AG08395 (cell line): ENCODE results near the gene UGT2B7.
"Not testable (repeated sequence)": the region's sequence is repeated elsewhere in the genome, so short reads cannot be mapped to it uniquely, and the experiment has no call there.

ENCODE experiments used
- DNase-seq: peaks from one replicate; pipeline ENCODE4 v3.0.0; 2012; ENCODE audit warnings: mixed read lengths, low spot score

The UGT2B7 gene

DNA sequence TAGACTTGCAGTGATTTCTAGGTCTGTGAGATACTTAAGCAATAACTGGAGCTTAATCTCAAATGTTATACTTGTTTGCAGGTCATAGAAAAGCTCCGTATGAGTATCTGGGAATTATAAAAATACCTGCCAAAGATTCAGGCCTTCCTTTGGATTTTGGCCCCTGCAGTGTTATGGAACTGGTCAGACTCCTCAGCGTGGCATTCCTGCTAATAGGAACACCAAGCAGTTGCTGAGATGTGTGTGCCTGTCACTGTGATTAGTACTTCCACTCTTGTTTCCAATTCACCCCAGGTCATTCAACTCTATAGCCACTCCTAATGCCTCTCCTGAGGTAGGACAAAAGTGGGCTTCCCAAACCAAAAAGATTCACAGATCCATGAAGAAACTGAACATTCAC is 7.8 kb upstream of the UGT2B7 start:
- no peak for DNase-seq

GRCh38 chr4:69089388-69089787 is 6.9 kb upstream of the UGT2B7 start:
- DNase-seq: no peak

DNA sequence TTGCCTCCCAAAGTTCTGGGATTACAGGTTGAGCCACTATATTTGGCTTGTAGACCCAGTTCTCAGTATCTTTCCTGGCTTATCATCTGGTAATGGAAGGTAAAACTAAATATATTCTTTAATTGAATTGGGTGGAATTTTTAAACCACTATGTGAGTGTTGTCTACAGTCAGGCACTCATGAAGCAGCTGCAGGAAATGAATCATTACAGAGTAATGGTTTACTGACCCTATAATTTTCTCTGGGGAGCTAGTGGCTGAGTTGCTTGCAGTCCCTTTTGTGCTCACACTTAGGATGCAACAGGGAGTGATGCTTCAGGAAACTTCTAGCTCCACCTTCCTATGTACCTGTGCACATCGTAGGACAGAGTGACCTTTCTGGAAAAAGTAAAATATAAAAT is 4.1 kb upstream of the UGT2B7 start:
- DNase-seq: no peak

DNA sequence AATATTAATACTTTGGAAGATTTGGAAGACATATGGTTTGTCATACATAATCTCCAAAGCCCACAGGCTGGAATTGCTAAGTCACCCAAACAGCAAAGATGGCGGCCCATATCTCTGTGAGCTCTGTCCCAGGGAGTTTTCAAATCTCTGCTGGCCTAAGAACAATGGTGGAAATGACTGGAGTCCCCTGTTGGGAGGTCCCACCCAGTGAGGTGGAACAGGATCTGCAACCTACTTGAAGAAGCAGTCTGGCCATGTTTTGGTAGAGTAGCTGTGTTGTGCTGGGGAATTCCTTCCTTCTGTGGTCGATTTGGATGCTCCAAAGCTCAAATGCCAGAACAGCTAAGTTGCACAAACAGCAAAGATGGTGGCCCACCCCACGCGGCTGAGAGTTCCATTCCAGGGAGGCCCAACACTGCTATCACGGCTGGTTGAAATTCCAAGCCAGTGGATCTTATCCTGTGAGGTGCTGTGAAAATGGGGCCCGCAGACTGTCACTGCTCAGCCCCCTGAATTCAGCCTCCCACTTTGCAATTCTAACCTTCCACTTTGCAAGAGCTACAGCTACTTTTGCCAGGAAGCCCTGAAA is 3.2 kb upstream of the UGT2B7 start:
- DNase-seq: no peak

DNA sequence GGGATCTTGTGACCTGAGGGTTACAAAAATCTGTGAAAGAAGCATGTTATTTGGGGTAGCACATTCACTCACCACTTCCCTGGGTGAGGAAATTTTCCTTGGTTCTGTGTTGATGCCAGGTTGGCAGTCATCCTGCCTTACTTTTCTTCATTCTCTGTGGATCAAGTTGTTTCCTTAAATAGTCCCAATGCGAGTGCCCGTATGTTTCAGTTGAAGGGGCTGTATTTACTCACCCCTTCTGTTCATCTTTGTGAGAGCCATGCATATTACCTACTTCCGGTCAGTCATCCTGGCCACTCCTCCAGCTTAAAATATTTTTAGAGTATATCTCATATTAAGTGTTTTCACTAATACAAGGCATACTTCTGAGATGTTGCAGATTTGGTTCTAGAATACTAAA is 2.6 kb upstream of the UGT2B7 start:
- DNase-seq: no peak

- DNase-seq: no peak
Observed at GRCh38 chr4:69095301-69095731, 958 bp upstream of the UGT2B7 start.

DNA sequence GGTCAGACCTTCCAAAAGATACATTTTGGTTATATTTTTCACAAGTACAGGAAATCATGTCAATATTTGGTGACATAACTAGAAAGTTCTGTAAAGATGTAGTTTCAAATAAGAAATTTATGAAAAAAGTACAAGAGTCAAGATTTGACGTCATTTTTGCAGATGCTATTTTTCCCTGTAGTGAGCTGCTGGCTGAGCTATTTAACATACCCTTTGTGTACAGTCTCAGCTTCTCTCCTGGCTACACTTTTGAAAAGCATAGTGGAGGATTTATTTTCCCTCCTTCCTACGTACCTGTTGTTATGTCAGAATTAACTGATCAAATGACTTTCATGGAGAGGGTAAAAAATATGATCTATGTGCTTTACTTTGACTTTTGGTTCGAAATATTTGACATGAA is 536 bp downstream of the UGT2B7 start:
- DNase-seq: no peak

DNA sequence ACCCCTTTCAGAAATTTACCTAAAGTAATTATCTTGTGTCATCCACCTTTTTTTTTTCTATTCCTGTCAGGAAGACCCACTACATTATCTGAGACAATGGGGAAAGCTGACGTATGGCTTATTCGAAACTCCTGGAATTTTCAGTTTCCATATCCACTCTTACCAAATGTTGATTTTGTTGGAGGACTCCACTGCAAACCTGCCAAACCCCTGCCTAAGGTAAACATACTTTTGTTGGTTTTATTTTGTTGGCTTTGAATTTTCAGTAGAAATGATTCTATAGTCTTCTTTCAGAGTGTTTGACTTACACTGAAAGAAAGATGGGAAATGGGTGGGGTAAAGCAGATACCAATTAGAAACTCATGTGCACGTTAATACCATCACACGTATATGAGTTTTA is 2.2 kb downstream of the UGT2B7 start:
- DNase-seq: no peak

DNA sequence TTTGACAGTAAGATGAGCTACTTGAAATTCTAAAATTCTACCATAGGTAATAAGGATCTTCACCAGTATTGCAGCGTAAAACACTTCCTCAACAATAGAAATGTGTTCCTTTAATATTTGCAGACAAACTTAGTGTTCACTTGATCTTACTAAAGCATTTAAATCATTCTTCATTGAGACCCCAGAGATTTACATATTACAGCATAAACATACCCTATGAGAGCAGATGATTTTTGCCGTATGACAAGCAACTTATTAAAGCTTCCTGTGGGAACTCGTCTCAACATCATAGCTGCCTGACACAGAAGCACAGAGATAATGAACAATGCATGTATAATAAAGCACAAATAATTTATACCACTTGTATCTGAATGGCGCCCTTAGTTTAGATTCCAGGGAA is 3.6 kb downstream of the UGT2B7 start:
- no peak for DNase-seq

GRCh38 chr4:69102668-69103067 is 6.4 kb downstream of the UGT2B7 start:
- DNase-seq: not testable (repeated sequence)

DNA sequence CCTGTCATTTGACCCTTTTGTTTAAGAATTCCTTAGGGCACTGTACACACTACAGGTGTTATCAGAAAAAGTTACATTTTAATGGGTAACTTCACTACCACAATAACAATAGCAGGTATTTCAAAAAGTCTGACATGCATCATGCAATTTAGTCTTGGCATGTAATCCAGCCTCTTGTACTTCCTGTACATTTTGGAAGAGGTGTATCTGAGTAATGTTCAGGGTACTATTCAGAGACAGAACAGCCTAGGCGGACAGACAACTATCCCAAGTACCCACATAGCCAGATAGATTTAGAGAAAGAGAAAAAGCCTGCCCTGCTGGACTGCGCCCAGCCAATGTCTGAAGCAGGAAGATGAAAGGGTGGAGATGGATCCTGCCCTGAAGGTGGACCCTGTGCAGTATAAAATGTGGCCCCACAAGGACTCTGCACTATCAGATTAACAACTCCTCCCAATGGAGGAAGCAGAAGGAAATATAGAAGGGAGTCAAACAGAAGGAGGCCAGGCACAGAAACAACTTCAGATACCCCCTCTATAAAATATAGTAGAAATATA is 8.5 kb downstream of the UGT2B7 start:
- DNase-seq: no peak

DNA sequence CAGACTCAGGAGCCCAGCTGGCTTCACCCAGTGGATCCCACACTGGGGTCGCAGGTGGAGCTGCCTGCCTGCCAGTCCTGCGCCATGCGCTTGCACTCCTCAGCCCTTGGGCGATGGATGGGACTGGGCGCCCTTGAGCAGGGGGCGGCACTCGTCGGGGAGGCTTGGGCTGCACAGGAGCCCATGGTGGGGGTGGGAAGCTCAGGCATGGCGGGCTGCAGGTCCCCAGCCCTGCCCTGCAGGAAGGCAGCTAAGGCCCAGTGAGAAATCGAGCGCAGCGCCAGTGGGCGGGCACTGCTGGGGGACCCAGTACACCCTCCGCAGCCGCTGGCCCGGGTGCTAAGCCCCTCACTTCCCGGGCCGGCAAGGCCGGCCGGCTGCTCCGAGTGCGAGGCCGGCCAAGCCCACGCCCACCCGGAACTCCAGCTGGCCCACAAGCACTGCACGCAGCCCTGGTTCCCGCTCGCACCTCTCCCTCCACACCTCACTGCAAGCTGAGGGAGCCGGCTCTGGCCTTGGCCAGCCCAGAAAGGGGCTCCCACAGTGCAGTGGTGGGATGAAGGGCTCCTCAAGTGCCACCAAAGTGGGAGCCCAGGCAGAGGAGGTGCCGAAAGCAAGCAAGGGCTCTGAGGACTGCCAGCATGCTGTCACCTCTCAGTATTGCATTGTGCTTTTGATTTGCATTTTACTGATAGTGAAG is 19.0 kb downstream of the UGT2B7 start:
- not testable (repeated sequence) for DNase-seq

DNA sequence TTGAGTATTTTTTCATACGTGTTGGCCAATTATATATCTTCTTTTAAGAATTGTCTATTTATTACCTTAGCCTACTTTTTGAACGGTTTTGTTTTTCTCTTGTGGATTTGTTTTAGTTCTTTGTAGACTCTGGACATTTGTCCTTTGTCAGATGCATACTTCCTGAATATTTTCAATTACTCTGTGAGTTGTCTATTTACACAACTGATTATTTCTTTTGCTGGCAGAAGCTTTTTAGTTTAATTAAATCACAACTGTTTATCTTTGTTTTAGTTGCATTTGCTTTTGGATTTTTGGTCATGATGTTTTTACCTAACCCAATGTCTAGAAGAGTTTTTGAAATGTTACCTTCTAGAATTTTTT is 19.6 kb downstream of the UGT2B7 start:
- no peak for DNase-seq

DNA sequence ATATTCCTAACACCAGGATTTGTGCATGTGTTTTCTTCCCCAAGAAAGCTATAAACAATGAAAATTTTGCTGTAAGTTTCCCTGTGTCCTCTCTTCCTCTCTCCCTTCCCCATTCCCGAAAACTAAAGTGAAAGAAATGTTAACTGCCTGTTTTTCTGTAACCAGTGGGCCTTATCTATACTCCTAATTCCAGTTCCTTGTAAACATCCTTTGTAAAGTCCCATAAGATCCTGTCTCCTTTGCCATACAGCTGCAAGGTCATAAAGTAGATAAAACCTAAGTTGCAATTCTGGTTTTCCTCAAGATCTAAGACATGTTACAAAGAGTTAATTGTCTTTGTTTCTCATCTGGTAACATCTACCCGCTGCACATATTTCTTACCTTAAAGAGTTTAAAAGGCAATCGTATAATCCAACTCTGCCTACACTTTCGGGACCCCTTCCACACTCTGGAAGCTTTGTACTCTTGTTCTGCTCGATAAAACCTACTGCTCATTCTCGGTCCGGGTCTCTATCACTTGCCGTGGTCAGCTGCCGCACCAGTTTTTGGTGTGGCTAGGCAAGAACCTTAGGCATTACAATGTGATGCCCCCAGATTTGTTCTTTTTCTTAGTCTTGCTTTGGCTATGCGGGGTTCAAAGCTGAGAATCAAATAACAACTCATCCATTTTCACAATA is 20.5 kb downstream of the UGT2B7 start:
- DNase-seq: no peak

GRCh38 chr4:69120870-69121269 is 24.6 kb downstream of the UGT2B7 start:
- no peak for DNase-seq

DNA sequence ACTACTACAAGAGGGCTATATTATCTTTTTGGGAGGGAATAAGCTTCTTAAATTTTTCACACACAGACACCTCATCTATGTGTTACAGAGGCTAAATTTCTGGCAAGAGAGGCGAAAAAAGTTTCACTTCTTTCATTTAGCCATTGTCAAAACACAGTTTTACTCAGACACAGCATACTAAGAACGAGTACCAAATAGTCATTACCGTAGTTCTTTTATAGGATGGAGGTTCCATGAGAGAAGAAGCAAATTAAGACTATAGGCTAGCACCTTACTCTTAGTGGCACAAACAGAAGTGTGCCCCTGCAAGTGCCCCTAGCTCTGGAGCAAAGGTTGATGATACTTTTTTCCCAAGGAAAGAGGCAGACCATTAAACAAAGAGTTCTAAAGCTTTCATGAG is 26.2 kb downstream of the UGT2B7 start:
- DNase-seq: no peak

DNA sequence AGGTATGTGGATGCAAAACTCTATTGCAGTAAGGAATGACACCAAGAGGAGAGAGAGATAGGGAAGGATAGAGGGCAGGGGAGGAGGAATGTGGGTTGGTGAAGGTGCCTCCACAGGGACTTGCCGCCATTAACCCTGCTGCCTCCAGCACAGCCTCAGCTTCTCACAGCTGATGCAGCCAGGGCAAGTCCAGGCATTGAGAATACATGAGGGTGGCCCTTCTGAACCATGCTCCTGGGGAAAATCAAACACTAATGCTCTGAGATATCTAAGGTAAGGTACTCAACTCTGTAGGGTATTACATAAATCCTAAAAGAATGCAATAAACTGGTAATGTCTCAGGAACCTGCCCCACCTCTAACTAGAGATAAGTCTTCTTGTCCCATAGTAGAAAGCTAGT is 28.7 kb downstream of the UGT2B7 start:
- DNase-seq: no peak

GRCh38 chr4:69126024-69126423 is 29.8 kb downstream of the UGT2B7 start:
- no peak for DNase-seq

- no peak for DNase-seq
Observed at GRCh38 chr4:69133993-69134392, 37.7 kb downstream of the UGT2B7 start.

DNA sequence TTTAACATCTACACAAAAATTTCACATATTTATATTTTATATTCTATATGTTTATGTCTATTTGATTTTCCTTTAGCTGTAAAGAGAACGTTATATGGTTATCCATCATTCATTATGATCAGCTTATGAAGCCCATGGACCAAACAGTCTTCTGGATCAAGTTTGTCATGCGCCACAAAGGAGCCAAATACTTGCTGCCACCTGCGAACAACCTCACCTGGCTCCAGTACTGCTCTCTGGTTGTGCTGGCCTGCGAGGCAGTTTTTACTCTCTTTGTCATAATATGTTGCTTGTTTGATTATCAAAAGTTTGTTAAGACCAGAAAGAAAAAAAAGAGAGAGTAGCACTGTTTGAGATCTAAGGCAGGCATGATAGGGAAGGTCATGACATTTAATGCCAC is 38.2 kb downstream of the UGT2B7 start:
- no peak for DNase-seq

- no peak for DNase-seq
Observed at GRCh38 chr4:69141320-69141719, 45.0 kb downstream of the UGT2B7 start.

GRCh38 chr4:69147334-69147733 is 51.1 kb downstream of the UGT2B7 start:
- no peak for DNase-seq

DNA sequence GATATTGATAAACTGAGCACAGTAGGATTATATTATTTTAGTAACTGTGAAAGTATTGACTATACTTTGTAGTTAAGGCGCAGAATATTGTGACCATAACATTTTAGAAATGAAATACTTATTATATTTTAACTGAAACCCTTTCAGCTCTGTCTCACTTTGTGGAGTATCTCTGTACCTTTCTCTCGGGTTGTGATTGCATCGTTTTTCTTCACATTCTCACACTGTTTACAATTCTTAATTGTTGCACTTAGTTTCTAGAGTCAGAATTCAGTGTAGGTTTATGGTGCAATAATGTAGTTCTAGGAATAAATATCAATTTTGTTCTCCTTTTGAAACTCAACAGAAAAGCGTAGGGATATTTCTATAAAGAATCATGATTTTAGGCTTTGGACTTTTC is 57.7 kb downstream of the UGT2B7 start:
- no peak for DNase-seq
